CD4-positive, alpha-beta T cell treated with Interferon gamma for 1 hour (primary cell): ENCODE measurements around the gene ICAM2.
"Not testable (repeated sequence)": the region's sequence is repeated elsewhere in the genome, so short reads cannot be mapped to it uniquely, and the experiment has no call there.

Experiments
- DNase-seq: peaks from one replicate; pipeline ENCODE4 v3.0.0-alpha.2; 2020

Gene ICAM2

DNA sequence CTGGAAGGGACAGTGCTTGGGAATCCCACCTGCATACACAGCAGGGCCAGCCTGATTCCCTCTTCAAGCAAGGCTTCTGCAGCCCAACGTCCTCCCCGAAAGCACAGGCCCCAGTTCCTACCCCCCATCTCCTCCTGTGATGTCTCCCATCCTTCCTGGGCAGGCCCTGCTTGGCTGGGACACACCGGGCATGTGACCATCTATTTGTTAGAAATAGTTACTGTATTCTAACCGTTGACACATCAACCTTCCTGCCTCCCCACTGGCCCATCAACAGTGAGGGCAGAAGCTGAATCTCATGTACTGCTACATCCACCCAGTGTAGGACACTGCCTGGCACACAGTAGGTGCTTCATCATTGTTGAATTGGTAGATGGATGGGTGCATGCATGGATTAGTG, 11.6 kb downstream of the ICAM2 start:
- DNase-seq: no peak

DNA sequence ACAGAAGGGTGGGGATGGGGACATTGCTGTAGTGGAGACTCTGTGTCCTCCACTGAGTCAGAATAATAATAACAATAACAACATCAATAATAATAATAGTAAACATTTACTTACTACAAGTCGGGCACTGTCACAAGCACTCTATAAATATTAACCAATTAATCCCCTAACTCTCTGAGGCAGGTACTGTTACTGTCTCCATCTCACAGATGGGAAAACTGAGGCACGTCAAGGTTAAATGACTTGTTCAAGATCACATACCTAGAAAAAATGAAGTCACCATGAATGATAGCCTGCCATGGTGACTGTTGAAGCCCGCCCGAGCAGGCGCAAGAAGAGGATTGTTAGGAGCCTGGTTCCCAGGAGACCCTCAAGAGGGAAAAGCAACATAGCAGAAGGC, 12.1 kb downstream of the ICAM2 start:
- DNase-seq: no peak

DNA sequence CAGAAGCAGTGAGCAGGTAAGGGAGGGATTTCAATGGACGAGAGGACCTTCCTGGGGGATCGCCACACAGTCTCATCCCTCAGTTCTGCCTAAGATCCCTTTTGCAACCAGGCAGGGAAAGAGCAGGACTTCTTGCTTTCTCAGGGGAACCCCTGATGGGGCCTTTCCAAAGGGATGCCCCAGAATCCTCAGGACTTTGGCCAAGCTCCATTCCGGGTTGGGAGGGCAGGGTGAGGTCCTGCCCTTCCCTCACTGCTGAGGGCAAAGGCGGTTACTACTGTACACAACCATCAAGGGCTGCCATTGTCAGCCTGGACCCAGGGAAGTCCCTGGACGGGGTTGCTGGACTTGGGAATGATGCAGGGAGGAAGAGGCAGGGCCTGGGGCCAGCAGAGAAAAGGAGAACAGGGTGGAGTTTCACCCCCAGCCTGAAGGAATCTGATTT, 12.6 kb downstream of the ICAM2 start:
- DNase-seq: no peak

DNA sequence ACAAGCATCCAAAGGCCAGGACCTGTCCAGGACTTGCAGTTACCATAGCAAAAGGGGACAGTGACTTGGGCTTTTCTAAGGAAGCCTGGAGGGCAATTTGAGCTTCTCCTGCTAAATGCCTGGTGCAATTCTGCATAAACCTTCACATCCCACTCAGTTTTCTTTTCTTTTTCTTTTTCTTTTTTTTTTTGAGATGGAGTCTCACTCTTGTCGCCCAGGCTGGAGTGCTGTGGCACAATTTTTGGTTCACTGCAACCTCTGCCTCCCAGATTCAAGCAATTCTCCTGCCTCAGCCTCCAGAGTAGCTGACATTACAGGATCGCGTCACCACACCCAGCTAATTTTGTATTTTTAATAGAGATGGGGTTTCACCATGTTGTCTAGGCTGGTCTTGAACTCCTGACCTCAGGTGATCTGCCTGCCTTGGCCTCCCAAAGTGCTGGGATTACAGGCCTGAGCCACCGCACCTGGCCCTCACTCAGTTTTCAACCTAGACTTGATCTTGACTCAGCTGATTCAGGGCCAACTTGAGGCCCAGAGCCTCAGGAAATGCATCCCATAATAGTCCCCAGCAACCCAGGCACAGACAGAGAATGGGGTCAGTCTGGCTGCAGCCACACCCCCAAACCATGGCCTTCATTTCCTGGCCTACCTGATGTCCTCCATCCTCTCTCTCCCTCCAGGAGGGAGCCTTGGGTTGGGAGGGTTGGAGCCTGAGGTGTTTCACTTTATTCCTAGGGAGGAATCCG, 13.2 kb downstream of the ICAM2 start:
- DNase-seq: not testable (repeated sequence)

DNA sequence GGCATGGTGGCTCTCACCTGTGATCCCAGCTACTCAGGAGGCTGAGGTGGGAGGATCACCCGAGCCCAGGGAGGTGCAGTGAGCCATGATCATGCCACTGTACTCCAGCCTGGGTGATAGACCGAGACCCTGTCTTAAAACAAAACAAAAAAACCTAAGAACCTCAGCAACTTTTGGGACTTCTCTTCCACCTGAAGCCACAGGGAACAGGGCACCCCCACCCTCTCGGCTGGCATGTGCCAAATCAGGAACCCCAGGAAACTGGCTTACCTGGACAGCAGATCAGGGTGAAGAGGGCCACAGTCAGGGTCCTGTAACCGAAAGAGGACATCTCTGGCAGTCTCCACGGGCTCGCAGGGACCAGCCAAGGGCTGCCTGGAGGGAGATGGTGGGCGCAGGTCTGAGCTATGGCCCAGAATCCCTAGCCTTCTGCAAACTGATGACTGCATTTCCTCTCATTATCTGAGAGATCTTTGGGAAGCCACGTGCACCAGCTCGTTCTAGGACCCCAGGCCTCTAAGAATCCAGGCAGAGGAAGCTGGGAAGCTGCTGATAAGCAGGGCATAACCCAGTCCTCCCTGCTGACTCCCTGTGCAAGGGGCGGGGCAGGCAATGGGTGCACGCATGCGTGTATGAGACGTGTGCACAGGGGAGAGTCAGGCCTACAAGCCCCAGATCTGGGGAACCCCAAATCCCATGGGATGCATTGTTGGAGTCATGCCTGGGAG, 13.9 kb downstream of the ICAM2 start:
- no peak for DNase-seq

DNA sequence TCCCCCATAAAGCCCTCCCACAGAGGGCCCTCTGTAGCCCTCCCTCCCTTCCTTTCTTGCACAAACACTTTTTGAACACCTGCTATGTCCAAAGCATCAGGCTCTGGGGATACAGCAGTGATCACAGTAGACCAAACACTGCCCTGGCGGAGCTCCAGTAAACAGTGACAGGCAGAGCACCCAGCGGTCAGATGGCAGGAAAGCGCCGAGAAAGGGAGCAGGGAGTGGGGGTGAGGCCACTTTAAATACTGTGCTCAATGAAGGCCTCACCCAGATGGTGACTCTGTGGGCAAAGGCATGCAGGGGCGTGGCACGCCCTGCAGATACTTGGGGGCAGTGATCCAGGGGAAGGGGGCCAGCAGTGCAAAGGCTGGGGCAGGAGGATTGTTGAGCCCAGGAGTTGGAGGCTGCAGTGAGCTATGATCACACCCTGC, 14.7 kb downstream of the ICAM2 start:
- no peak for DNase-seq

DNA sequence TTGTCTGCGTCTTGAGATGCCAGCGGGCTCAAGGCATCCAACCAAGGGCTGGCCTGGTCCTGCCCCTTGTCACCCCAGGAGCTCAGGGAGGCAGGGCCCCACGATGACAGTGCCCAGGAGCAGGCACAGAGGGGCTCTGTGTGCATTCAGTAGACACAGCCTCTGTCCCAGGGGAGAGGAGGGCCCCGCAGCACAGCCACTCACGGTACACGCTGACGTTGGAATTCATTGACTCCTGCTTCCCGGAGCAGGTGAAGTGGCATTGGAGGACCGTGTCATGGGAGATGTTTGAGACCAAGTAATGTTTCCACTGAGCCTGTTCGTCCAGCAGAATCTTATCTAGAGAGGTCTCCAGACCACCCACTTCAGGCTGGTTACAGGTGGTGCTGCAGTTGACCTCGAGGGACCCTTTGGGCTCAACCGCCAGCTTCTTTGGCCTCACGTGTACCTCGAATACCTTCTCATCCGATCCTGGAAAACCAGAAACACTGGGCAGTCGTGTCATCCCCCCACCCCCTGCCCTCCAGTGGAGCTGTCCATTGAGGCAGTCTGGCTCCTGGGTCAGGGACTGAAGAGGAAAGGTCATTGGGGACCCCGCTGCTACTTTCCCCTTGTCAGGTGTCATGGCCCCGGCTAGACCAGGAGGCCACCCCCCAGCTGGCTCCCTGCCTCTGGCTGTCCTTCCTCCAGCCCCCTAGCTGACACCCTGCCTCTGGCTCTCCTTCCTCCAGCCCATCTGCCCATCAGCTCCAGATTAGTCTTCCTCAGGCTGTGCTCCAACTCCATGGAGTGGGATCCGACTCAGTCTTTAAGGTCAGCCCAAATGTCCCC, 15.3 kb downstream of the ICAM2 start:
- DNase-seq: no peak

DNA sequence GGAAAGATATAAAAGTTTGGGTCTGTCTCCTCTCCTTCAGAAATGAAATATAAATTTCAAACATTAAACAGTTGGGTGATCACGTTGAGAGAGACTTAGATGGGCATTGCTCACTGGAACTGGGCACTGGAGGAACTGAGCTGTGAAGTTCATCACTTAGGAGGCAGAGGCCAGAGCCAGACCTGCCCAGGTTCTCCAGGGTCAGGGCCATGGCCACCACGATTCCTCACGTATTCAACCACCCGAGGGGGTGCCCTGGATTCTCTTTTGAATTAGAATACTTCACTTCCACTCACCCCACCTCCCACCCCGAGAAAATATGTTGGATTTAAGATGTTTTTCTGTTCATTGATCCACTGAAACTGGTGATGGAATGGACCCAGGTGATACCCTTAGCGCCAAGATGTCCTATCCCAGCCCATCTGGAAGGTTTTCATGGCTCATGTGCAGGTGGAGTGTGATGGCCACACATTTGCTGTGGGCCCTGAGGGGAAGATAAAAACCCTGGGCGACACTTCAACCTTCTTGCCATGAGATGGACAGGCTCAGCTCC, 16.1 kb downstream of the ICAM2 start:
- DNase-seq: no peak

DNA sequence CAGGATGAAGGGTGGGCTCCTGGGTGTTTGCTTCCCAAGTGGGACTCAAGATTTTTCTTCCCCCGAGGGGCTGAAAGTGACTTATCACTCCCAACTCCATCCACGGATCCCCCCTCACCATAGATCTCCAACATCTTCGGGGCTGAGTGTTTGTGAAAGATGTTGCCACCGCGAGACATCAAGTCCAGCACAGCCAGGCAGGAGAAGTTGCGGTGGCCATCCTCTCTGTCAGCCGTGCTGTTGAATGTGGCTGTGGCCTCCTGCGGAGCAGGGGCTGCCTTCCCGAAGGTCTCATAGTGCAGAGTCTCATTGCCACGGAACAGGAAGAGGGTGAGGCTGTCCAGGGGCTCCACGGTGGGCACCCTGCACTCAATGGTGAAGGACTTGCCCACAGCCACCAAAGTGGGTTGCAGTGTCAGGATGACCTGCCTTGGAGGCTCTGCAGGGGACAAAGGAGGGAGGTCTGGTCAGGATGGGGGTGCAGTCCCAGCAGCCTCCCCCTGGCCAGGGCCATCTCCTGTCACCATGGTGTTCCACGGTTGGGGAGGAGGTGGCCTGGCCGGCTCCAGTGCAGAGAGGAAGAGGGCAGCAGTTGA, 16.8 kb downstream of the ICAM2 start:
- no peak for DNase-seq

DNA sequence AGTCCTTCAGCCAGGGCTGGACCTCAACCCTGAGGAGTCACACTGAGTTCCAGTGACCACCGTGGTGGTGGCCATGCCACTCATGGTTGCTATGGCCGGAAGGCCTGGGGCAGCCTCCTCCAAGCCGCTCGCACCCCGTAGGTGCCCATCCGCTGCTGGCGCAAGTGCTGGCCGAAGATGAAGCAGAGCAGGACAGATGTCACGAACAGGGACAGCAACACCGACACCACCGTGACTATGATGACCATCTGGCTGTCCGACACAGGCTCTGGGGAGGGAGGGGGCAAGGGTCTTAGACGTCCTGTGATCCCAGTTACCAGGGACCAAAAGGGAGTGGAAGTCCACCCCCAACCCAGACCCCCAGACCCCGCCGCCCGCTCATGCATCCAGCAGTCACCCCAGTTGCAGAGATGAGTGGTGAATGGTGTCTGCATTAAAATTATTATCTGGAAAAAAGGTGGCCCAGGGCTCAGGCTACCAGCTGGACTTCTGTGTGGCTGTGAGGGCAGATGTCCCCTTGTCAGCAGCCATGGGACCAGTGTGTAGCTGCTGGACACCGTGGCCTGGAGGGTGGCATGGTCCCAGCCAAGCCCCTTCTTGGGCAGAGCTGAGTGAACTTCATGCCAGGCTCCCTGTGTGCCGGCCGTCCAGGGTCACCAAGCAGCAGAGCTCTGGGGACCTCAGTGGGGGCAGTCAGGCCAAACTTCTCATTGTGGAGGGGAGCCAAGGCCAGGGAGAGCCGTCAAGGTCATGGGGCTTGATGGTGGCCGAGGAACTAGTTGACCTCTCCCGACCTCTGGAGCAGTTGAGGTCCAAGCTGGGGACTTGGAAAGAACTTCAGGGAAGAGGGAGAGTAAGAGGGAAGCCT, 17.5 kb downstream of the ICAM2 start:
- DNase-seq: no peak

DNA sequence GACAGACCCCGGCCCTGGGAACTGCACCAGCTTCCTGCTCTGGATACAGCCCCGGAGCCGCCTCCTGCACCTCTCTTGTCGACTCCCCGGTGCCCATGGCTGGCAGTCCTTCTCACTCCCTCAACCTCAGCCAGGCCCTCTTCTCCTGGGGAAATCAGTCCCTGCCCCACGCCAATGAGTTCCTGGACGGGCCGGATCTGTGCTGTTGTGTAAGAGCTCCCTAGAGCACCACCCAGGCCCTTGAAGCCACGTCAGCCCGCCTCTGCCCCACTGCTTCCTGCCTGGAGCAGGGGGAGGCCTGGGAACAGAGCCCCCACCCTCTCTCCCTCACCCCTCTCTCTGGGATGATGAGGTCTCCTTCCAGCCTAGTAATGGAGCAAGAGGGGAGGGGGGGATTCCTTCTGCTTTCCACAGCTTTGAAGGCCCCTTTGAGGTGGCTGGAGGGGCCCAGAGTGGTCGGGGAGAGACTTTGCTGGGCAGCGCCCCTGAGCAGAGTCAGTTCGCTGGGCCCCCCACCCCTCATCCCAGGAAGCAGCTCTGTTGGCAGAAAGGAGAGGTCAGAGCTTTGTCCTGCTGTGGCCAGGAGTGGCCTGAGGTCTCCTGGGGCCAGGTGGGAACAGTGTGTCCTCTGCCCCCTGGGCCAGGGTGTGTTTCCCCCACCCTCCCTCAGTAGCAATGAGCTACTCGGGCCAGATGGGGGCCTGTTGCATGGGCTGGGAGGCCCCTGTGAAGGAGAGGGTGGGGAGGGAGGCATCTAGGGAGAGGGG, 18.5 kb downstream of the ICAM2 start:
- peak; percentile 32 for DNase-seq

DNA sequence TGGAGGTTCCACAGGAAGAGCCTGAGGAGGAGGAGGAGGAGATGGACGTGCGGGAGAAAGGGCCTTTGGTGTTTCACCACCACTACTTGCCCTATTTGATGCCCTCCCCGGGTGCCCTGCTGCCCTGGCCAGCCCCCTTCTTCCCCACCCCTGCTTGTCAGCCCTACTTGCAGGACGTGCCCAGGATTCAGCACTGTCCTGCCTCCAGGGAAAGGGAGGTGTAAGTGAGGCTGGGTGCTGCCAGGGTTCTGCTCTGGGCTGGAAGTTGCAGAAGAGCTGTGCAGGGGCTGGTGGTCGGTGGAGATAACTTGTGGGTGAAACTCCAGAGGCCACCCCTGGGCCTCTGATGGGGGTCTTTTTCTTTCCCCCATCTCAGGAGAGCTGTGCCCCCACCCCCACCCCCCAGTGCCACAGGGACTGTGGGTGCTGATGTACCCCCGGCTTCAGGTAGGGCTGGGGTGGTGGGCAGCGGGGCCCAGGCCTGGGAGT, 19.3 kb downstream of the ICAM2 start:
- no peak for DNase-seq

DNA sequence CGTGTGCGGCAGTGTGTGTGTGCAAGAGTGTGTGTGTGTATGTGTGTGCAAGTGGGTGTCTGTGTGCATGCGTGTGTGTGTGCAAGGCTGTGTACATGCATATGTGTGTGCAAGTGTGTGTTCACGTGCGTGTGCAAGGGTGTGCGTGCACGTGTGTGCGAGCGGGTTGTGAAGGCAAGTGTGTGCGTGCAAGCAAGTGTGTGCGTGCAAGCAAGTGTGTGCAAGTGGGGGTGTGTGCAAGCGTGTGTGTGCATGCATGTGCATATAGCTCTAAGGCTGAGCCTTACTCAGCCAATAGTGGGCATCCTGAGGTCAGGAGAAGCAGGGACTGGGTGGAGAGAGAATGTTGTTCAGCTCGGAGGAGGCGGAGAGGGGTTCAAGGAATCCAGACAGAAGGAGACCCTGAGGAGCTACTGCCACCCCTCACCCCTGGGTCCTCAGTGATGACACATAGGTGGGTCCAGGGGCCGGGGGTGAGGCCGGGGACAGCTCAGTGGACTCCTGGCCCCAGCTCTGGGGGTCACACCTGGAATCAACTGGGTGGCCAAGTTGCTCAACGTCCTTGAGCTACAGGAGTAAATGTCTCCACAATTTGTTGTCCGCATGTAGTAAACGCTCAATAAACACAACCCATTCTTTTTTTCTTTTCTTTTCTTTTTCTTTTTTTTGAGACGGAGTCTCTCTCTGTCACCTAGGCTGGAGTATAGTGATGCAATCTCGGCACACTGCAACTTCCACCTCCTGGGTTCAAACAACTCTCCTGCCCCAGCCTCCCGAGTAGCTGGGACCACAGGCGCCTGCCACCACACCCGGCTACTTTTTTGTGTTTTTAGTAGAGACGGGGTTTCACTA, 20.5 kb downstream of the ICAM2 start:
- DNase-seq: no peak

DNA sequence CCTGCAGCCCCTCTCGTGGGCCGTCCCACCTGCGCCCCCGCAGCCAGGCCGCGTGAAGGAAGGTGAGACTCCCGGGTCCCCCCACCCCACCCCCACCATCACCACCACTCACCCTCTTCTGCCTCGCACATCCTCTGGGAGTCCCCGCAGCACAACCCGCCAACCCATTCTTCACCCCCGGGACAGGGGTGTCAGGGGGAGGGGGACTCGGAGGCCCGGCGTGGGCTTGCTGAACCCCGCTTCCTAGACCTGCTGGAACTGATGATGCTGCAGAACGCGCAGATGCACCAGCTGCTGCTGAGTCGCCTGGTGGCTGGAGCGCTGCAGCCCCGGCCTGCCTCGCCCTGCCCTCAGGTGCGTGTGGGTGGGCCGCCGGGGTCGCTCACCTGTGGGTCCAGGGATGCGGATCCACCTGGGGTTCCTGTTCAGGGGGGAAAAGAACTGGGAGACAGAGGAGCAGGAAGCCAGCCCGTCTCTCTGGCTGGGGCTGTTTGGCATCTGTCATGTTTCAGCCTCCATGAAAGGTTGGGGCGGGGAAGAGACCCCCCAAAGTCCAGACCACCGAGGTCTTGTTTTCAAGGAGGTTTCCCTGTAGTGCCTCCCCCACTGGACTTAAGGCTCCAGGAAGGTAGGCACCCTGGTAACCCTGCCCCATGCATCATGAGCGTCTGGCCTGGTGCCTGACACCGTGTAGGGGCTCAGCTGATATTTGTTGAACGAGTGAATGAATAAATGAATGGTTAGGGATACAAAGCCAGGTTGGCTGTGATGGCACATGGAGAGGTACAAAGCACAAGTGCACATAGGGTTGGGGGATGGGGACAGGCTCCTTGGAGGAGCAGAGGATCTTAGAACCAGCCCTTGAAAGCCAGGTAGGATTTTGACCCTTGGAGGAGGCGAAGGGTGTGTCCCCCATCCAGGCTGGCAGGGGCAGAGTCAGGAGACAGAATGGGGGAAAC, 21.4 kb downstream of the ICAM2 start:
- no peak for DNase-seq

DNA sequence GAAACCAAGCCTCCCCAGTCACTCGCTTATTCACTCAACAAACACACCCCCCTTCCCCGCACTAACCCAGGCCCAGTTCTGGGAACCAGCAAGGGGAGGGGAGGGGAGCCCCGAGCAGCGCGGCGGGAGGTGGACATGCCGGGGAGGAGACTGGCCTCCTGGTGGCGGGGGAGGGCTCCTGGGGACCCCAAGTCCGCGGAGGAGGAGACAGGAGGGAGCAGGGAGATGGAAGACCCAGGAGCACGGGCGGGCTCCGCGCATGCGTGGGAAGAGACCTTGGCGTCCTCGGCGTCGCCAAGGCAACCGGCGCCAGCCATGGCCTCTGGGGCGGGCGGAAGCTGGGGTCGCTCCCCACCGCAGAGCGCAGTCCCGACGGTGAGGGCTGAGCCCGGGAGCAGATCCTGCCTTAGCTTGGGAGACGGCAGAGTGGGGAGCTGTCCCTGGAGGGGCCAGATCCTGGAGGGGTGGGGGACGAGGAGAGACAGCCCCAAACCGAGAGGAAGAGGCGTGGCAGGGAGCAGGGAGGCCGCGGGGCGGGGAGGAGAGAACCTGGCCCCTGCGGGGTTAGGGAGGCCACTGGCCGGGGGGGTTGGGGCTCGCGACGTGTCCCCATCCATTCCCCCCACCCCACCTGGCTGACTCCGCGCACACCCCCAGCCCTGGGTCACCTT, 22.2 kb downstream of the ICAM2 start, which contains the start of gene PRR29:
Gene PRR29, plus strand, starts transcription at position 302 of the 671 bp plus-strand sequence. Its CDS starts 14 bp downstream, at position 316.
- DNase-seq: peak; percentile 77

DNA sequence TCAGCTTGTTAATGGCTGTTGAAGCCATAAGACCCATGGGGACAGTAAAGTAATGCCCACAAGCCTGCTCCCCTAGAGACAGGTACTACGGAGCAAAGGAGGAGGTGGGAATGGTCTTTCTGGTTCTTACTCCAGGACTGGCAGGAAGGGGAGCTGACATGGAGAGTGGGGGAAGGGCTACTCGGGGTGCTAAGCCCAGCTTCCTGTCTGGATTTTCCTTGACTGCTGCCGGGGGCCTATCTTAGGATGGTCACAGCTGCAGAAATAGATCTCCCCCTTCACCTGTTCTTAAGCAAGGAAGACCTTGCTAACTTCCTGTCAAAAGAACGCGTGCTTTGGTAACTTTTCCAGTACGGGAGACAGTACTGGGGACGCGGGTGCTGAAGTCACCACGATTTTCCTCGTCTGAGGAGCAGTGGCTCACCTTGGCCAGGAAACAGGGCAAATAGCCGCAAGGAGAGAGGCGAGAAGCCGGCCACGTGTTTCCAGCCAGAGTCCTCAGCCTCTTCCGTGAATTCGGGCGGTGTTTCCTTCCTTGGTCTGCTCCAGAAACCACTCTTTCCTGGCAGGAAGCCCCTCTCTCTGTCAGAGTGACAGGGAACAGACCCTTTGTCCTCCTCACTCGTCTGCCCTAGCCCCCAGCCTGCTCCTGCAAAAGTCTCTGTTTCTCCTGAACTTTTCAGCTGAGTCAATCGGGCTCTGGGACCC, 22.9 kb downstream of the ICAM2 start:
- no peak for DNase-seq
